A549 treated with CORT108297 at 1 μM for 4 hours (cell line): ENCODE results near the gene CD96. TPM values are rescaled to one million over a fixed set of nuclear protein-coding genes. Genes with fewer than 3 reads are reported as not detected.

Experiments used
- total RNA-seq: library from RNA; stranded (reverse); fragments of 200-300 nt; extraction: Qiagen RNA extraction; gene quantifications from 5 replicates; pipeline ENCODE4 v1.2.3, GENCODE V29; 2022

The CD96 gene, protein sequence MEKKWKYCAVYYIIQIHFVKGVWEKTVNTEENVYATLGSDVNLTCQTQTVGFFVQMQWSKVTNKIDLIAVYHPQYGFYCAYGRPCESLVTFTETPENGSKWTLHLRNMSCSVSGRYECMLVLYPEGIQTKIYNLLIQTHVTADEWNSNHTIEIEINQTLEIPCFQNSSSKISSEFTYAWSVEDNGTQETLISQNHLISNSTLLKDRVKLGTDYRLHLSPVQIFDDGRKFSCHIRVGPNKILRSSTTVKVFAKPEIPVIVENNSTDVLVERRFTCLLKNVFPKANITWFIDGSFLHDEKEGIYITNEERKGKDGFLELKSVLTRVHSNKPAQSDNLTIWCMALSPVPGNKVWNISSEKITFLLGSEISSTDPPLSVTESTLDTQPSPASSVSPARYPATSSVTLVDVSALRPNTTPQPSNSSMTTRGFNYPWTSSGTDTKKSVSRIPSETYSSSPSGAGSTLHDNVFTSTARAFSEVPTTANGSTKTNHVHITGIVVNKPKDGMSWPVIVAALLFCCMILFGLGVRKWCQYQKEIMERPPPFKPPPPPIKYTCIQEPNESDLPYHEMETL
- total RNA-seq = 0.02 TPM in 1 of 5 replicates, not detected in the others

DNA sequence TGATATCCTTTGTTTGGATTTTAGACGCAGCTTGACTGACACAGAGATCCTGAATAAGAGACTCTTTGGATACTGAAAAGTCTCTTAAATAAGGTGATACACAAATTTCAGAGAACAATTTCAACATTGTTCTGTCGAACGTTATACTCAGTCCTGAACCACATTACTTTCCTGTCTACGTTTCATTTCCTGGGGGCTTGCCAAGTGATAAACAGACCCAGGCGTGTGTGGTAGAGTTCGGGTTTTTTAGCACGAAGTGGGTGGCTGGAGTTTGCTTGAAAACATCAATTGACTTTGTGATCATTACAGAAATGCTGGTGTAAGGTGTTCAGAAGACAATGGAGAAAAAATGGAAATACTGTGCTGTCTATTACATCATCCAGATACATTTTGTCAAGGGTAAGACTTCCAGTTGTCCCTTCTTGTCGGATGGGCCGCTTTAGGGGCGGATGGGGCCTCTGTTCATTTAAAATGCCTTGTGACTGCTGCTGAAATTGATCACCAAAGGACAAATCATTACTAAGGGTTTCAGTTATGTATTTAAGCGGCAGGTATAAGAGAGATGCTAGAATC is at the start of gene CD96:
CD96 (plus strand) TSS at position 287 of the 573 bp plus-strand sequence; CDS start at position 339, 52 bp downstream.

DNA sequence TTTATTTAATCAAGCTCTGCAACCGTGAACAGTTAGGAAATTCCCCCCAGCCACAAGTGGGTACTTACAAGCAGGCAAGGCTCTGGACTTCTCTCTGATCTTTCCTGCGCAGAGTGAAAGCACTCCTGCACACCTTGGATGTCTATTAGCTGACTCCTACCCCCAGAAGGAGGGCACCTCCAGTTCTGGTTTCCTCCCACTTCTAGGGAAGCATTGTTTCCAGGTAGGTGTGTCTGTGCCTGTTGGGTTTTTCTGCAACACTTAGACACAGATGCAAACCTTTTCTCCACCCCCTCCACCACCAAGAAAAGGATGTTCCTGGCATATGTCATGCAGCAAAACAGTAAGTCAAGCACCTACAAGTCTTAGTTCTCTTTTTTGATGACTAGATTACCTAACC is 53.2 kb downstream of the CD96 start, which contains the start of gene ZBED2:
ZBED2 (minus strand) TSS at position 115 of the 400 bp plus-strand sequence. CDS start 1,145 bp downstream, outside the sequence.

Other genes with a start within 250 kb of the CD96 start
- gene ZBED2, start 53.1 kb downstream of the CD96 start, total RNA-seq = 0.15 to 0.43 TPM (median 0.32 TPM) in 5 replicates
- 6.7 to 9.0 TPM (median 7.2 TPM) in 5 replicates for gene PLCXD2, start 132.5 kb downstream of the CD96 start, total RNA-seq